Thoracic aorta (tissue), 2 donors: ENCODE results near the gene BTRC. TPM values are rescaled to one million over a fixed set of nuclear protein-coding genes. Genes with fewer than 3 reads are reported as not detected.

Experiments
- ATAC-seq: fragments of 150-250 bp; one replicate; pipeline ENCODE4 v1.8.0; 2017; ENCODE audit warnings: low read depth; ENCODE audit not compliant: insufficient number of reproducible peaks, low FRiP score
- DNase-seq: peaks from one replicate; pipeline ENCODE4 v3.0.0-alpha.2; 2020; ENCODE audit warnings: low spot score
- H3K27ac ChIP-seq, 2 donors: fragments of 200-600 bp; sonication (generic); 1 replicate in 1 of 2; 2 replicates in 1 of 2; pipeline ENCODE4 v1.5.1; 2016; ENCODE audit warnings: mild to moderate bottlenecking in 2 of 2, moderate library complexity in 2 of 2
- H3K27me3 ChIP-seq: fragments of 200-600 bp; sonication (generic); replicated peaks from 2 replicates; pipeline ENCODE4 v1.6.0; 2016; ENCODE audit warnings: mild to moderate bottlenecking; ENCODE audit not compliant: insufficient read depth
- H3K36me3 ChIP-seq: fragments of 200-600 bp; sonication (generic); one replicate; pipeline ENCODE4 v1.5.1; 2016
- H3K4me1 ChIP-seq, 2 donors: fragments of 200-600 bp; sonication (generic); 1 replicate in 1 of 2; 2 replicates in 1 of 2; pipeline versions ENCODE4 v1.5.1 to v1.6.0; 2016; ENCODE audit warnings: low read depth in 2 of 2, mild to moderate bottlenecking in 1 of 2; ENCODE audit not compliant: control insufficient read depth in 1 of 2
- H3K4me3 ChIP-seq: fragments of 200-600 bp; sonication (generic); 2 replicates; pipeline ENCODE4 v1.5.1; 2016; ENCODE audit warnings: mild to moderate bottlenecking
- H3K9me3 ChIP-seq: fragments of 200-600 bp; sonication (generic); 2 replicates; pipeline ENCODE4 v1.5.1; 2016
- total RNA-seq, 2 donors: library from RNA; depleted of rRNA; stranded (reverse); fragments of >200 nt; gene quantifications; one replicate each; pipeline versions ENCODE4 v1.1.0 to v1.2.3, GENCODE V29; 2016
- TF ChIP-seq, protein P1 (sequence below): fragments of 200-600 bp; sonication (generic); IDR thresholded peaks from one replicate; pipeline ENCODE4 v1.5.1; 2019; ENCODE audit warnings: antibody characterized with exemption

BTRC gene
- total RNA-seq, 2 donors from 2014 or later: 8.4 to 12.9 TPM

DNA sequence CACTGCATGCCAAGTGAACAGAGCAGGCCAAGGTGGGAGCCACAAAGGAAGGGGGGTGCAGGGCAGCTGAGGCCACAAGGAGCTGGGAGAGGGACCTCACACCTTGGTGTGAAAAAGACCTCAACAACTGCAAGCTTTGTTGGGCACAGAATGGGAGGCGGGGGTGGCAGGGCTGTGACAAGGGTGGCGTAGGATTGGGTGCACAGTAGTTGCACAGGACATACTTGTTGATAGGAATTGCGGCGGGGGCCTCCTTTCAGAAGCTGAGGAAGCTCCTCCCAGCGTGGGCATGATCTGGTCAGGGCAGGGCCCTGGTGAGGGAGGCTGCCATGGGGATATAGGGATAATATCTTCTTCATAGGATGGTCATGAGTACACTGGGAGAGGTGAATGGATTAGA, 208.3 kb downstream of the BTRC start:
- TF ChIP-seq, protein P1, sequence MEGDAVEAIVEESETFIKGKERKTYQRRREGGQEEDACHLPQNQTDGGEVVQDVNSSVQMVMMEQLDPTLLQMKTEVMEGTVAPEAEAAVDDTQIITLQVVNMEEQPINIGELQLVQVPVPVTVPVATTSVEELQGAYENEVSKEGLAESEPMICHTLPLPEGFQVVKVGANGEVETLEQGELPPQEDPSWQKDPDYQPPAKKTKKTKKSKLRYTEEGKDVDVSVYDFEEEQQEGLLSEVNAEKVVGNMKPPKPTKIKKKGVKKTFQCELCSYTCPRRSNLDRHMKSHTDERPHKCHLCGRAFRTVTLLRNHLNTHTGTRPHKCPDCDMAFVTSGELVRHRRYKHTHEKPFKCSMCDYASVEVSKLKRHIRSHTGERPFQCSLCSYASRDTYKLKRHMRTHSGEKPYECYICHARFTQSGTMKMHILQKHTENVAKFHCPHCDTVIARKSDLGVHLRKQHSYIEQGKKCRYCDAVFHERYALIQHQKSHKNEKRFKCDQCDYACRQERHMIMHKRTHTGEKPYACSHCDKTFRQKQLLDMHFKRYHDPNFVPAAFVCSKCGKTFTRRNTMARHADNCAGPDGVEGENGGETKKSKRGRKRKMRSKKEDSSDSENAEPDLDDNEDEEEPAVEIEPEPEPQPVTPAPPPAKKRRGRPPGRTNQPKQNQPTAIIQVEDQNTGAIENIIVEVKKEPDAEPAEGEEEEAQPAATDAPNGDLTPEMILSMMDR: no peak
- Histone ChIP-seq H3K4me1 (peaks cover 0 to 7% of the 10 kb centered on the region in 2 donors), H3K27me3 (peaks cover 14% of the 10 kb centered on the region), H3K9me3 (no peaks in the 10 kb centered on the region), H3K4me3 (no peak overlapping the region), H3K36me3 (no peaks in the 10 kb centered on the region), H3K27ac (no peak overlapping the region)
- DNase-seq (no peak), ATAC-seq (no peak)

DNA sequence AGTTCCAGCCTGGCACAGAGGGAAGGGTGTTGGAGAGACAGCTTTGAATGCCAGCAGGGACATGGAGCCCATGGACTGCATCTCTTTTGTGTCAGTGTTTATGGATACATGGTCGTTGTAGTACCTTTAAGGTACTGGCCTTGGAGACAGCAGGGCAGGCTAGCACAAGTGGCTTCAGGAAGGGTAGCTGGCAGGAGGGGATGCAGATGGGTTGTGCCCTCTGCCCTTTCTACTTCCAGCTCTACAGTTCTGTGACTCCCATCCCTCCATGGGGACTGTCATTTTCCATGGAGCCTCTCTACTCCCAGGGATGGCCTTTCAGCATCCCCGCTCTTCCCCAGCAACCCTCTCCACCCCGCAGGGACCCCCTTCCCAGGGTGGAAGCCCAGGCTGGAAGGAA, 209.0 kb downstream of the BTRC start:
- Histone ChIP-seq H3K9me3 (no peaks in the 10 kb centered on the region), H3K27me3 (peaks cover 14% of the 10 kb centered on the region), H3K36me3 (no peaks in the 10 kb centered on the region), H3K27ac (no peak overlapping the region), H3K4me3 (no peak overlapping the region), H3K4me1 (peaks cover 0 to 7% of the 10 kb centered on the region in 2 donors)
- no peak for ATAC-seq
- no peak for DNase-seq
- TF ChIP-seq, protein P1: no peak

GRCh38 chr10:101563497-101564040, 209.6 kb downstream of the BTRC start:
- Histone ChIP-seq H3K36me3 (no peaks in the 10 kb centered on the region), H3K27me3 (peaks cover 14% of the 10 kb centered on the region), H3K4me1 (peaks cover 0 to 7% of the 10 kb centered on the region in 2 donors), H3K4me3 (no peak overlapping the region), H3K27ac (no peak overlapping the region), H3K9me3 (no peaks in the 10 kb centered on the region)
- no peak for ATAC-seq
- no peak for DNase-seq
- TF ChIP-seq, protein P1: no peak

DNA sequence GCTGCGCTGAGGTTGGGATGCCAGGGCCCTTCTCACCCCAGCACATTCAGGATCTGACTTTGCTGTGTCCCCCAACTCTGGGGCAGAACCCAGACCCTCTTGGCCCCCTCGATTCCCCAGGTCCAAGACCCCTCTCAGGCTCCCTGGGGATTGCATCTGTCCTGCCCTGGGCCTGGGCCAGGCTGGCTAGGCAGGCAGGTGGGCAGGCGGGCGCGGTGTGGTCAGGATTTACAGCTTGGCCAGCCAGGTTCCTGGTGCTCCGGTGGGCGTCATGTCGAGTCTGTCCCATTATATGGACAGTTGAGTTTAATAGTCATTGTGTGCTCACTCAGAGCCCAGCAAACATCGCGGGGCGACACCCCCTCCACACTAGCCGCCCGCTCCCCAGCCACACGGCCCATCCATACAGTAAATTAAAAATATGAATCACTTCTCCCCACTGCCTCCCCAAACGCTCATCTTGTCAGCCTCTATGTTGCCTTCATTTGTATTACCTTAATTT, 210.6 kb downstream of the BTRC start:
- H3K4me3 ChIP-seq: no peak overlapping the region
- TF ChIP-seq, protein P1: no peak
- ATAC-seq (no peak), DNase-seq (no peak)
- no peak overlapping the region for H3K27ac ChIP-seq
- H3K9me3 ChIP-seq: no peaks in the 10 kb centered on the region
- H3K27me3 ChIP-seq: peaks cover 14% of the 10 kb centered on the region
- peaks cover 1 to 10% of the 10 kb centered on the region in 2 donors for H3K4me1 ChIP-seq
- H3K36me3 ChIP-seq: no peaks in the 10 kb centered on the region

DNA sequence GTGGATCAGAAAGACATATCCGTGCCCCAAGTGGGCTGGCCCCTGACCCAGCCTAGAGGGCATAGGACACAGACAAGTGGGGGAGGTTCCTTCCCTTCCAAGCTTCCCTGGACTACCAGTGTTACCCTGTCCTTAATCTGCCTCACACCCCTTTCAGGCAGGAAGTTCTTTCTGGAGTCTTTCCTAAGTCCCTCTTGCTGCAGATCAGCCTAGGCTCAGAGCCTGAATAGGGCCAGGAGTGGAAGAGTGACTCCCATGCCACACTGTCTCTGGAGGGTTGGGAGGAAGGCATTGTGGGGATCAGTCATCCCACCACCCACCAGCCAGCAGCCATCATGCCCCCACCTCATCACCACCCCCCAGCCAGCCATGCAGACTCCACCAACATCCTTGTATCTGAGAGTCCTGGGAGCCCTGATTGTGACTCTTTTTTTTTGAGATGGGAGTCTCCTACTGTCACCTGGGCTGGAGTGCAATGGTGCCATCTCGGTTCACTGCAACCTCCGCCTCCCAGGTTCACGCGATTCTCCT, 211.5 kb downstream of the BTRC start:
- no peak for ATAC-seq
- Histone ChIP-seq H3K9me3 (no peaks in the 10 kb centered on the region), H3K36me3 (no peaks in the 10 kb centered on the region), H3K4me1 (peaks cover 6 to 19% of the 10 kb centered on the region in 2 donors), H3K27me3 (peaks cover 14% of the 10 kb centered on the region), H3K4me3 (no peak overlapping the region), H3K27ac (no peak overlapping the region)
- DNase-seq: no peak
- TF ChIP-seq, protein P1: no peak
